Epithelial cell of alveolus of lung (primary cell): Measurements from ENCODE around the gene KCNRG. TPM values are rescaled to one million over a fixed set of nuclear protein-coding genes. Genes with fewer than 3 reads are reported as not detected.

Experiments used
- total RNA-seq: library from RNA; depleted of rRNA; stranded (reverse); fragments of >200 nt; gene quantifications from 2 replicates; pipeline ENCODE4 v1.2.1, GENCODE V29; 2015

The KCNRG gene, protein sequence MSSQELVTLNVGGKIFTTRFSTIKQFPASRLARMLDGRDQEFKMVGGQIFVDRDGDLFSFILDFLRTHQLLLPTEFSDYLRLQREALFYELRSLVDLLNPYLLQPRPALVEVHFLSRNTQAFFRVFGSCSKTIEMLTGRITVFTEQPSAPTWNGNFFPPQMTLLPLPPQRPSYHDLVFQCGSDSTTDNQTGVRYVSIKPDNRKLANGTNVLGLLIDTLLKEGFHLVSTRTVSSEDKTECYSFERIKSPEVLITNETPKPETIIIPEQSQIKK
- total RNA-seq: 1.4 and 6.0 TPM in 2 replicates

DNA sequence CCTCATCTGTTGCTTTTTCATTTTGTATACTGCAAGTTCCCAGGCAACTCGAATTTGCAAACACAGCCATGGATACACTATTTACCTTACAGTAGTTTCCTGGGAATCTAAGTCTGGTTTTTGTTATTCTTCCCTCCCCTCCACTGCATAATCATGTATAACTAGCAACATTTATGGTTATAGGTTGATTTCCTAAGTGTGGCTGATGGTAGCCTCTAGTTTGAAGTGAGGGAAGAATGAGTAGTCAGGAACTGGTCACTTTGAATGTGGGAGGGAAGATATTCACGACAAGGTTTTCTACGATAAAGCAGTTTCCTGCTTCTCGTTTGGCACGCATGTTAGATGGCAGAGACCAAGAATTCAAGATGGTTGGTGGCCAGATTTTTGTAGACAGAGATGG, at the start of gene KCNRG:
KCNRG (plus strand) TSS at position 187 of the 400 bp plus-strand sequence; CDS start at position 237, 50 bp downstream.

GRCh38 chr13:49996951-49997895, 18.0 kb upstream of the KCNRG start, which contains the start of gene TRIM13:
TRIM13 (plus strand) TSS chr13:49997042; CDS start chr13:50011941, 14,899 bp downstream.

Other genes starting within 250 kb of the KCNRG start
- gene KPNA3, start 222.8 kb upstream of the KCNRG start, total RNA-seq: 29.1 and 33.9 TPM in 2 replicates
- 5.7 and 7.2 TPM in 2 replicates for gene SPRYD7, start 79.1 kb upstream of the KCNRG start, total RNA-seq
- 17.3 and 17.7 TPM in 2 replicates for gene TRIM13, start 18.4 kb upstream of the KCNRG start, total RNA-seq